GM15510 (cell line): ENCODE measurements around the gene ADAMTS14.

Experiments
- POLR2A ChIP-seq: IDR thresholded peaks from 3 replicates; pipeline ENCODE4 v1.6.1; 2011; ENCODE audit warnings: borderline replicate concordance; ENCODE audit not compliant: insufficient read length; ENCODE audit errors: extremely low read depth

ADAMTS14 gene, protein sequence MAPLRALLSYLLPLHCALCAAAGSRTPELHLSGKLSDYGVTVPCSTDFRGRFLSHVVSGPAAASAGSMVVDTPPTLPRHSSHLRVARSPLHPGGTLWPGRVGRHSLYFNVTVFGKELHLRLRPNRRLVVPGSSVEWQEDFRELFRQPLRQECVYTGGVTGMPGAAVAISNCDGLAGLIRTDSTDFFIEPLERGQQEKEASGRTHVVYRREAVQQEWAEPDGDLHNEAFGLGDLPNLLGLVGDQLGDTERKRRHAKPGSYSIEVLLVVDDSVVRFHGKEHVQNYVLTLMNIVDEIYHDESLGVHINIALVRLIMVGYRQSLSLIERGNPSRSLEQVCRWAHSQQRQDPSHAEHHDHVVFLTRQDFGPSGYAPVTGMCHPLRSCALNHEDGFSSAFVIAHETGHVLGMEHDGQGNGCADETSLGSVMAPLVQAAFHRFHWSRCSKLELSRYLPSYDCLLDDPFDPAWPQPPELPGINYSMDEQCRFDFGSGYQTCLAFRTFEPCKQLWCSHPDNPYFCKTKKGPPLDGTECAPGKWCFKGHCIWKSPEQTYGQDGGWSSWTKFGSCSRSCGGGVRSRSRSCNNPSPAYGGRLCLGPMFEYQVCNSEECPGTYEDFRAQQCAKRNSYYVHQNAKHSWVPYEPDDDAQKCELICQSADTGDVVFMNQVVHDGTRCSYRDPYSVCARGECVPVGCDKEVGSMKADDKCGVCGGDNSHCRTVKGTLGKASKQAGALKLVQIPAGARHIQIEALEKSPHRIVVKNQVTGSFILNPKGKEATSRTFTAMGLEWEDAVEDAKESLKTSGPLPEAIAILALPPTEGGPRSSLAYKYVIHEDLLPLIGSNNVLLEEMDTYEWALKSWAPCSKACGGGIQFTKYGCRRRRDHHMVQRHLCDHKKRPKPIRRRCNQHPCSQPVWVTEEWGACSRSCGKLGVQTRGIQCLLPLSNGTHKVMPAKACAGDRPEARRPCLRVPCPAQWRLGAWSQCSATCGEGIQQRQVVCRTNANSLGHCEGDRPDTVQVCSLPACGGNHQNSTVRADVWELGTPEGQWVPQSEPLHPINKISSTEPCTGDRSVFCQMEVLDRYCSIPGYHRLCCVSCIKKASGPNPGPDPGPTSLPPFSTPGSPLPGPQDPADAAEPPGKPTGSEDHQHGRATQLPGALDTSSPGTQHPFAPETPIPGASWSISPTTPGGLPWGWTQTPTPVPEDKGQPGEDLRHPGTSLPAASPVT

GRCh38 chr10:70672165-70673042 lies at the start of gene ADAMTS14:
ADAMTS14 (plus strand) TSS chr10:70672506; CDS start chr10:70672803, 297 bp downstream.
- TF ChIP-seq POLR2A, result no peak

DNA sequence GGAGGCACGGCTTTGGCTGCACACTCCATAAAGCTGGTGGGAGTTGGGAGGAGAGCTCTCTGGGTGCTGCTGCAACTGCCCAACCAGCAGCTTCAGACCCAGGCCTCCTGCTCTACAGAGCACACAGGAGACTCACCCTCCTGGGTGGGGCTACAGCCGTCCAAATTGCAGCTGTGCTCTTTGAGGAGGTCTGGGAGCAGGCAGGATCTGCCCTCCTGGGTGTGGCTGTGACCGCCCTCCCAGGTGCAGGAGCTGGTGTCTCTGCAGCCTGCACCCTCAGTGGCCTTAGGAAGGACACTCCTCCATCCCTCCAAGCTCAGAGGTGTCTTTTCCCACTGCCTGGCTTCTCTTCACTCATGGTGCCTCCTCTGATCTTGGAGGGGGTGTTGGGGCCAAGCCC lies 49.8 kb upstream of the ADAMTS14 start:
- no peak for TF ChIP-seq POLR2A

- TF ChIP-seq POLR2A, result no peak
These were observed 49.1 kb upstream of the ADAMTS14 start for GRCh38 chr10:70622981-70623844.

- no peak for TF ChIP-seq POLR2A
These were observed 46.2 kb upstream of the ADAMTS14 start for GRCh38 chr10:70626056-70626455.

DNA sequence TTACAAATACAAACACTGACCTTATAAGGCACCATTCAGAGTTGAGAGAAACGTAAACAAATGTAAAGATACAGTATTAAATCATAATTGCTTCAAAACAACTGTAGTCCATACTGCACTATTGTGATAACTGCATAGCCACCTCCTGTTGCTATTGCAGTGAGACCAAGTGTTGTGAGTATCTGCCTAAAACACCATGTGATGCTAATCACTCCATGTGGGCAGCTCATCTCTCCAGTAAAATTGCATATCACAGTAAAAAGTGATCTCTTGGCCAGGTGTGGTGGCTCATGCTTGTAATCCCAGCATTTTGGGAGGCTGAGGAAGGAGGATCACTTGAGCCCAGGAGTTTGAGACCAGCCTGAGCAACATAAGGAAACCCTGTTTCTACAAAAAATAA lies 43.0 kb upstream of the ADAMTS14 start:
- no peak for TF ChIP-seq POLR2A

DNA sequence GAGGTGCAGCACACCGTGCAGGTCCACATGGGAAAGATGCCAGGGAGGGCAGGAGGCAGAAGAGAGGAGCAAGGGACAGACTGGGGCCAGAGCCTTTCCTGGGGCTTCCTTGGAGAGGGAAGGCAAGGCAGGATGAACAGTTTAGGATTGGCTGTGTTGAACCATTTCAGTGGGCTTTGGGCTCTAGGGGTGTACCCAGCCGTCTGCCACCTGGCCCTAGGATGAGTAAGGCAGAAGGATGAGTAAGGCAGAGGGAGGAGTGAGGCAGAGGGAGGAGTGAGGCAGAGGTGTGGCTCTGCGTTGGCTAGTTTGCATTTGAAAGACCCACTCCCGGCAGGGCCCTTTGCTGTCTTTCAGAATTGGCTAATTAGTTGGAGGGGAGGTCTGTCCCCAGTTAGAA lies 38.3 kb upstream of the ADAMTS14 start:
- no peak for TF ChIP-seq POLR2A

- no peak for TF ChIP-seq POLR2A
These were observed 25.2 kb upstream of the ADAMTS14 start for GRCh38 chr10:70647086-70647485.

GRCh38 chr10:70648427-70648826 lies 23.9 kb upstream of the ADAMTS14 start:
- no peak for TF ChIP-seq POLR2A

- no peak for TF ChIP-seq POLR2A
These were observed 22.8 kb upstream of the ADAMTS14 start for GRCh38 chr10:70649526-70649925.

- no peak for TF ChIP-seq POLR2A
These were observed 22.2 kb upstream of the ADAMTS14 start for GRCh38 chr10:70650104-70650503.

GRCh38 chr10:70650718-70651117 lies 21.6 kb upstream of the ADAMTS14 start:
- no peak for TF ChIP-seq POLR2A

DNA sequence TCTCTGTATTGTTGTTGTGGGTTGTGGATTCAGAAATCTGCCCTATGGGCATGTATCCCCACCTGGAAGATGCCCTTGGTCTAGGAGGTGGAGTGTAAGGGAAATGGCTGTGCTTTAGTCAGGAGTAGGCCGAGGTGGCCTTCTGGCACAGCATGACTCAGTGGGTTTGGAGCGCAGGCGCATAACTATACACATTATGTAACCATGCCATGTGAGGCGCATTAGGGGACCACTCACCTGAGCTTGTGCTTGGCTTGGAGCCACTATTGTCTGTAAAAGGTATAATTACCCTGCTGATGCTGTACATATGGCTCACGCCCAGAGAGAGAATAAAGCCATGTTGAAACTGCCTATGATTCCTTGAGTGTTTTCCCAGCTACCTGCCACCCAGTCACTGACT lies 20.6 kb upstream of the ADAMTS14 start:
- no peak for TF ChIP-seq POLR2A

- no peak for TF ChIP-seq POLR2A
These were observed 19.3 kb upstream of the ADAMTS14 start for GRCh38 chr10:70652761-70653657.

GRCh38 chr10:70655316-70655715 lies 17.0 kb upstream of the ADAMTS14 start:
- no peak for TF ChIP-seq POLR2A
